RWPE1 (cell line): ENCODE results near the gene SFMBT2.

Experiments used
- CTCF ChIA-PET: fragments of 350-600 bp; sonication (Branson Sonifier 250); formaldehyde crosslinking; extraction: SDS; loops from one replicate; lab custom pipeline; 2021; lab: Yijun Ruan, JAX
- POLR2A ChIA-PET: fragments of 400-600 bp; formaldehyde crosslinking; extraction: SDS; loops from one replicate; lab custom pipeline; 2020; ENCODE audit warnings: antibody characterized with exemption; ENCODE audit not compliant: low non-redundant PET; lab: Yijun Ruan, JAX
- DNase-seq: peaks from one replicate; pipeline ENCODE4 v3.0.0; 2012; ENCODE audit warnings: low spot score
- H3K27ac ChIP-seq: fragments of 450-650 bp; 2 replicates; pipeline ENCODE4 v1.5.1; 2017
- CTCF ChIP-seq: fragments of 450-650 bp; conservative IDR thresholded peaks from 2 replicates; pipeline ENCODE4 v1.5.1; 2017; ENCODE audit warnings: low read depth, mild to moderate bottlenecking

SFMBT2 gene

DNA sequence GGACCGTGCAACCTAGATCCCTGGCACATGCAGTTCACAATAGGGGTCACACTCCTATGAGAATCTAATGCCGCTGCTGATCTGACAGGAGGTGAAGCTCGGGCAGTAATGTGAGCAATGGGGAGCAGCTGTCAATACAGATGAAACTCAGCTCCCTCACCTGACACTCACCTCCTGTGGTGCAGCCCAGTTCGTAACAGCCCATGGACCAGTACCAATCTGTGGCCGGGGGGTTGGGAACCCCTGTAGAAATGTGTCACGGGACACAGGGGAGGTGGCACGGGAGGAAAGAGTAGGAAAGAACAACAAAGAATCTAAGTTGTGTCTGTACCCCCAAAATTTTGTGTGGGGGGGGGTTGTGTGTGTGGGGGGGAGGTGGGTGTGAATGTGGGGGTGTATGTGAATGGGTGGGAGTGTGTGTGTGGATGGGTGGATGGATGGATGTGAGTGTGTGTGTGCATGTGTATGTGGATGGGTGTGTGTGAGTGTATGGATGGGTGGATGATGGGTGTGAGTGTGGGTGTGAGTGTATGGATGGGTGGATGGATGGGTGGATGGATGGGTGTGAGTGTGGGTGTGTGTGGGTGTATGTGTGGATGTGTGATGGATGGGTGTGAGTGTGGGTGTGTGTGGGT is 33.1 kb downstream of the SFMBT2 start:
- no peak for DNase-seq
- TF ChIP-seq CTCF, result no peak
- H3K27ac ChIP-seq, result no peak overlapping the region
- CTCF ChIA-PET, result no interaction called here
- POLR2A ChIA-PET, result no interaction called here

DNA sequence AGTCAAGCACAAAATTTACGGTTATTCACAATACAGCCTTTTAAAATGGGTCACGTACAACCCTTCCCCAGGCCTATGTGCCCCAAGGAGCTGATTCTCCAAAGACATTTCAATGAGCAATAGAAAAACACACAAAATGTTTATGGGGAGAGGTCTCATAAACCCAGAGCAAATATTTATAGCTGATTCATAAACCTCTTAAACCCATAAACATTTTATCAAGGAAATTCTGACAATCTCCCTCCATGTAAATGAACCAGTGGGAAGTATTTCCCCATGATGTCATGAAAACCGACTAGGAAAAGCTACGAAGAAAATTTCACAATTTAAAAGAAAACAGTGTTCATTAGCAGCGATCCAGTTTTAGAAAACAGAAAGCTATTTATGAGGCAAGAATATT is 36.0 kb downstream of the SFMBT2 start:
- no peak overlapping the region for H3K27ac ChIP-seq
- no peak for TF ChIP-seq CTCF
- ChIA-PET POLR2A (no interaction called here), CTCF (no interaction called here)
- DNase-seq, result no peak

GRCh38 chr10:7373039-7373438 is 37.8 kb downstream of the SFMBT2 start:
- ChIA-PET CTCF (interaction anchor here (0.7 kb wide), 1 partner anchor 65 kb away, joined by 3 read pairs; no protein-coding TSS in a partner anchor), POLR2A (no interaction called here)
- no peak overlapping the region for H3K27ac ChIP-seq
- no peak for TF ChIP-seq CTCF
- no peak for DNase-seq

DNA sequence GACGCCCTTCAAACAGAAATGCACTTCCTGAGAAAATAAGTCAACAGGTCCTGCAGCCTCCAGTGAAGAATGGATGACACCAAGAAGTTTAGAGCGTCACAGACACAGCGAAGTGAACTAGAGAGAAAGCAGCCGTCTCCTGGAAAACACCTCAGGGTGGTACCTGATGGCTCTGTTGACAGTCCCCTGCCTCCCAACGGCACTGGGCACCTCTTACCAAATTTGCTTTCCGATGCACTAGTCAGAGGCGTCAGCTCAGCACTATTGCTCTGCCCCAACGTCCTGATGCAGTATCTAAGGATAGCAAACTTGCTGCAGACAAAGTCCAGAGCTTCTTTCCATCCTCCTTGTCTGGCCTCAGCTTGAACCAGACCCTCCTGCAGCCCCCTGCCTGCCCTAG is 38.3 kb downstream of the SFMBT2 start:
- ChIA-PET CTCF (no interaction called here), POLR2A (no interaction called here)

DNA sequence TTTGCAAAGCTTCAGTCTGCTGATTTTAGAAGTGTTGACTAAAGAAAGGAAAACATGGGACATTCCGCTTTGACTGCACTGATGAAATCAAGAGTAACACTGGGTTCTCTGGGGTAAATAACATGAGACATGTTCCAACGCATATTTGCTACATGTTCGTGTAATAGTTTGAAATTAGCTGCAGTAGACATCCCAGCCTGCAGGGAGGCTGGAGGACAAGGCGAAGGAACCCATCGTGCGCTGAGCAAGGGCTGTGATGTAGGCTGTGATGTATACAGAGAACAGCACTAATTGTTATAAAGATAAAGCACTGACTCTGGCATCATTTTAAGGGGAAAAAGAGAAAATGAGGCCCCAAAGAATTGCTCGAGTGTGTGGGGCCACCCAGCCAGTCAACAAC is 40.3 kb downstream of the SFMBT2 start:
- TF ChIP-seq CTCF, result no peak
- ChIA-PET CTCF (interaction anchor here (0.6 to 0.7 kb wide), 2 partner anchors 374 to 501 kb away, joined by 3 to 4 read pairs; no protein-coding TSS in a partner anchor), POLR2A (no interaction called here)
- peak overlapping the region; percentile 12; the same call in 1 of the 2 replicates for H3K27ac ChIP-seq
- no peak for DNase-seq

More for the DNA sequence above, 38.3 kb downstream of the SFMBT2 start:
- no peak for TF ChIP-seq CTCF
- no peak for DNase-seq
- H3K27ac ChIP-seq, result no peak overlapping the region

DNA sequence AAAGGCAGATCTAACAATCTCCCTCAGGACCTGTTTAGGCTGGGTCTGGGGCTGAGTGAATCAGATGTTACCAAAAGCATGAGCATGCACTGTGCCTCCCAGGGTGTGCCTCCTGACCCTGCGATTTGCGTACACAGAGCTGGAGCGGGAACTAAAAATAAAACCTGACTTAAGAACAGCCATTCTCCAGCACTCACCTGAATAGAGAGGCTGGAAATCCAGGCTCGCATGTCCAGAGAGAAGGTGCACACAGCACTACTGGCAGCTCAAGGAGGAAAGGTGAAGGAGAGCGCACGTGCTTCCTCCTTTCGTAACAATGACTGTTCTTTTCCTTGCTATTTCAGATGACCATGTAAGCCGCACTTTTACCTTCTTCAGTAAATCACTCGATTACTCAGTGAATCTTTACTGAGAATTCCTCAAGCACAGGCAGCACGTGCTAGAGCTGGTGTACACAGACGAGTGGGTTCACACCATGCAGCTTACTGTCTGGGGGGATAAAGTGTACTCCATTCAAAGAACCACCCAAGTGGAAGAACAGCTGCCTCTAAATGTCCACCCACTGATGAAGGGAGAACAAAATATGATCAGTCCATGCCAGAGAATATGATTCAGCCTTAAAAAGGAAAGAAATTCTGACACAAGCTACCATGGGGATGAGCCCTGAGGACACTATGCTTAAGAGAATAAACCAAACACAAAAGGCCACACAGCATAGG is 45.6 kb downstream of the SFMBT2 start:
- DNase-seq, result no peak
- ChIA-PET CTCF (no interaction called here), POLR2A (interaction anchor here (0.5 kb wide), 1 partner anchor 1801 kb away, joined by 3 read pairs; no protein-coding TSS in a partner anchor)
- TF ChIP-seq CTCF, result no peak
- H3K27ac ChIP-seq, result no peak overlapping the region
